Neural progenitor cell (in vitro differentiated cells): ENCODE results near the gene CENPB. TPM values are rescaled to one million over a fixed set of nuclear protein-coding genes. Genes with fewer than 3 reads are reported as not detected.

ENCODE experiments used
- DNase-seq: peaks from one replicate; pipeline ENCODE4 v3.0.0-alpha.2; 2016; ENCODE audit warnings: low spot score
- H2AFZ ChIP-seq: fragments of 200-600 bp; sonication (generic); replicated peaks from 2 replicates; pipeline ENCODE4 v1.6.1; 2016; ENCODE audit warnings: antibody characterized with exemption
- H3F3A ChIP-seq: fragments of 200-600 bp; sonication (generic); 2 replicates; pipeline ENCODE4 v1.6.1; 2016; ENCODE audit warnings: antibody characterized with exemption, low read depth
- H3K27ac ChIP-seq: fragments of 200-600 bp; sonication (generic); 2 replicates; pipeline ENCODE4 v1.5.1; 2016; ENCODE audit warnings: mild to moderate bottlenecking
- H3K27me3 ChIP-seq: fragments of 200-600 bp; sonication (generic); 2 replicates; pipeline ENCODE4 v1.6.1; 2016; ENCODE audit warnings: mild to moderate bottlenecking, moderate library complexity
- H3K36me3 ChIP-seq: fragments of 200-600 bp; sonication (generic); 2 replicates; pipeline ENCODE4 v1.5.1; 2016
- H3K4me1 ChIP-seq: fragments of 200-600 bp; sonication (generic); 2 replicates; pipeline ENCODE4 v1.6.1; 2016; ENCODE audit warnings: mixed run types
- H3K4me2 ChIP-seq: fragments of 200-600 bp; sonication (generic); 2 replicates; pipeline ENCODE4 v1.6.1; 2016
- H3K4me3 ChIP-seq: fragments of 200-600 bp; sonication (generic); 2 replicates; pipeline ENCODE4 v1.5.1; 2016
- H3K79me2 ChIP-seq: fragments of 200-600 bp; sonication (generic); 2 replicates; pipeline ENCODE4 v1.6.1; 2016; ENCODE audit warnings: low read depth
- H3K9ac ChIP-seq: fragments of 200-600 bp; sonication (generic); 2 replicates; pipeline ENCODE4 v1.6.1; 2016
- H3K9me3 ChIP-seq: fragments of 200-600 bp; sonication (generic); 2 replicates; pipeline ENCODE4 v1.5.1; 2016; ENCODE audit warnings: low read depth
- H4K20me1 ChIP-seq: fragments of 200-600 bp; sonication (generic); 2 replicates; pipeline ENCODE4 v1.6.1; 2016; ENCODE audit warnings: low read depth
- H3K27ac Mint-ChIP-seq: 3 replicates; pipeline ENCODE4 v1.8.0; 2021; ENCODE audit warnings: mixed read lengths
- H3K27me3 Mint-ChIP-seq: 2 replicates; pipeline ENCODE4 v1.8.0; 2022; ENCODE audit warnings: low read depth, mild to moderate bottlenecking, inconsistent platforms, moderate library complexity, mixed read lengths; ENCODE audit not compliant: insufficient read depth
- H3K36me3 Mint-ChIP-seq: 3 replicates; pipeline ENCODE4 v1.8.0; 2021; ENCODE audit warnings: mixed read lengths
- H3K4me1 Mint-ChIP-seq: 3 replicates; pipeline ENCODE4 v1.8.0; 2021; ENCODE audit warnings: mixed read lengths
- H3K4me3 Mint-ChIP-seq: 3 replicates; pipeline ENCODE4 v1.8.0; 2021; ENCODE audit warnings: mild to moderate bottlenecking, moderate library complexity, mixed read lengths
- H3K9me3 Mint-ChIP-seq: 3 replicates; pipeline ENCODE4 v1.8.0; 2020; ENCODE audit warnings: mixed read lengths
- EZH2 ChIP-seq: fragments of 200-600 bp; sonication (generic); IDR thresholded peaks from 2 replicates; pipeline ENCODE4 v1.6.1; 2017; ENCODE audit warnings: antibody characterized with exemption, mild to moderate bottlenecking, moderate library complexity
- EZH2phosphoT487 ChIP-seq: fragments of 200-600 bp; sonication (generic); IDR thresholded peaks from 2 replicates; pipeline ENCODE4 v1.6.1; 2017; ENCODE audit warnings: antibody characterized with exemption
- total RNA-seq: library from RNA; depleted of rRNA; stranded (reverse); fragments of >200 nt; gene quantifications from 2 replicates; pipeline ENCODE4 v1.2.3, GENCODE V29; 2015; ENCODE audit warnings: low replicate concordance
- TF ChIP-seq, protein P1 (sequence below): fragments of 200-600 bp; sonication (generic); IDR thresholded peaks from 2 replicates; pipeline ENCODE4 v1.5.1; 2017; ENCODE audit warnings: antibody characterized with exemption, mild to moderate bottlenecking

CENPB gene
- total RNA-seq, 1 donor from 2014 or later: 5.0 TPM

DNA sequence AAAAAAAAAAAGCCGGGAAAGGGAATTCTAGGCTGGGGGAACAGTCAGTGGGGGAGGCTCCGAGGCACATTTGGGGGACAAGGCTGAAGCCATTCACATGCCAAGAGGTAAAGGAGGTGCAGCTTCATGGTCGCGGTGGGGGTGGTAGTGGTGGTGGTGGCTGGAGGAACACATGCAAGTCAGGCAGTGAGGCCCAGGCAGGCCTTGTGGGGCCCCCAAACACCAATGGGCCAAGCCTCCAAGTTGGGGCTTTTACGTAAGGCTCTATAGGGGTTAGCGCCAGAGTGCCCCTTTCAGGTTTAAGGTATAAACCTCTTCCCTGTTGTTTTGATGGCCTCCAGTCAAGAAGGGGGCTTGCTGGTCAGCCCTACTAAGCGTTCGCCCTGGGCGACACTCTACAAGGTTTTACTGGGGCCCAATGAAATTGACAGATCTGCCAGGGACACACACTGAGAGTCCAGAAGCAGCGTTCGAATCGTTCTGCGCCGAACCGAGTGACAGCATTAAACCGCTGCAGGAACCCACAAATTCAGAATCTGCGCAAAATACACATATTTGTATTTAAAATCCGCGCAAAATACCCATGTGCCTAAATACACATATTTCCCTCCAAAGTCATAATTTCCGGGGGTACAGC, 33.0 kb upstream of the CENPB start:
- H3K4me1 ChIP-seq: peaks cover 10% of the 10 kb centered on the region
- no peaks in the 10 kb centered on the region for H3K27me3 ChIP-seq
- Mint-ChIP-seq H3K27me3 (peaks cover 2% of the 10 kb centered on the region), H3K36me3 (no peaks in the 10 kb centered on the region), H3K4me1 (peaks cover 27% of the 10 kb centered on the region), H3K4me3 (peak overlapping the region; percentile 84), H3K27ac (peak overlapping the region; percentile 72), H3K9me3 (no peaks in the 10 kb centered on the region)
- H3K9me3 ChIP-seq: no peaks in the 10 kb centered on the region
- H3K79me2 ChIP-seq: peaks cover 4% of the 10 kb centered on the region
- peak overlapping the region; percentile 94 for H3K4me2 ChIP-seq
- peak overlapping the region; percentile 24 for H3K9ac ChIP-seq
- no peak overlapping the region for H3K27ac ChIP-seq
- H3F3A ChIP-seq: peaks cover 28% of the 10 kb centered on the region
- H3K4me3 ChIP-seq: peak overlapping the region; percentile 88
- H3K36me3 ChIP-seq: no peaks in the 10 kb centered on the region
- TF ChIP-seq EZH2 (no peak), EZH2phosphoT487 (no peak)
- TF ChIP-seq, protein P1, sequence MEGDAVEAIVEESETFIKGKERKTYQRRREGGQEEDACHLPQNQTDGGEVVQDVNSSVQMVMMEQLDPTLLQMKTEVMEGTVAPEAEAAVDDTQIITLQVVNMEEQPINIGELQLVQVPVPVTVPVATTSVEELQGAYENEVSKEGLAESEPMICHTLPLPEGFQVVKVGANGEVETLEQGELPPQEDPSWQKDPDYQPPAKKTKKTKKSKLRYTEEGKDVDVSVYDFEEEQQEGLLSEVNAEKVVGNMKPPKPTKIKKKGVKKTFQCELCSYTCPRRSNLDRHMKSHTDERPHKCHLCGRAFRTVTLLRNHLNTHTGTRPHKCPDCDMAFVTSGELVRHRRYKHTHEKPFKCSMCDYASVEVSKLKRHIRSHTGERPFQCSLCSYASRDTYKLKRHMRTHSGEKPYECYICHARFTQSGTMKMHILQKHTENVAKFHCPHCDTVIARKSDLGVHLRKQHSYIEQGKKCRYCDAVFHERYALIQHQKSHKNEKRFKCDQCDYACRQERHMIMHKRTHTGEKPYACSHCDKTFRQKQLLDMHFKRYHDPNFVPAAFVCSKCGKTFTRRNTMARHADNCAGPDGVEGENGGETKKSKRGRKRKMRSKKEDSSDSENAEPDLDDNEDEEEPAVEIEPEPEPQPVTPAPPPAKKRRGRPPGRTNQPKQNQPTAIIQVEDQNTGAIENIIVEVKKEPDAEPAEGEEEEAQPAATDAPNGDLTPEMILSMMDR: no peak
- peak overlapping the region; percentile 90 for H2AFZ ChIP-seq
- no peak for DNase-seq
- H4K20me1 ChIP-seq: no peaks in the 10 kb centered on the region

DNA sequence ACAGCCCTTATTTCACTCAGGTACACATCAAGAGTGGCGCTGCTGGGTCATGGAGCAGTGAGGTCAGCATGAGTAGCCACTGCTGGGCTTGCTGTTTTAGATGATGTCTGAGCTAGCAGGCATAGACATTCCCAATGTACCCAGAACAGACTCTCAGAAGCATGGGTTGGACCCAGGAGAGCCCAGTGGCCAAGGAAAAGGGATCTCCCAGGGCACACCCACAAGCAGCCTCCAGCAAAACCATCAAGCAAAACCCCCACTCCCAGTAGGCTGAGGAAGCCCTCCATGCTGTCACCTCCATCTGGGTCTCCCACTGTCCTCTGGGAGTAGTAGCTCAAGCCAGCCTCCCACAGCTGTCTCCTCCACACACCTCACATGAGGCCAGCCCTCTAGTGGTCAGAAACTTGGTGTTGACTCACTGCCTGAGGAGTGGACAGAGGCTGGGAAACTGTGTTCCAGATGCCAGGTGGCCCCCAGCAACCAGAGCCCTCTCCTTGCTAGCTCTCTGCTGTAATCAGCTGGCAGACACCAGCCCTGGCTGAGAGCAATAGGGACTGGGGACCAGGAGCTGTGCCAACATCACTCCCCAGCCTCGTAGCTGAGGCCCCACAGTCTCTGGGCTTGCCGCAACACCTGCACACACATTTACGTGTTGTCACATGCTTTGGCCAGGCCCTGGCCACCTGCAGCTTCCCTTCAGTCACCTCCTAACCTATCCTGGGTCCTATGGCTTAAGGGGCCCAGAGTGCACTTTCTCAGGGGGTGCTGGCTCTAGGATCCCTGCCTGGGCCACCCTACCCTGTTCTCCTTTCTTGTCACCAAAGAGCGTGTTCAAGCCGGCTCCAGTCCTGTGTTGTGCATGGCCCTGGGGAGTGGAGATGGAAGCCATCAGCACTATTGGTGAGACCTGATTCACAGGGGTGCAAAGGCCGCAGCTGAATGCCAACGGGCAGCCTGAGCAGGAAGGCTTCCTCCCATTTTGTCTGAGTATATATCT, 31.9 kb upstream of the CENPB start:
- H3K9ac ChIP-seq: no peak overlapping the region
- H4K20me1 ChIP-seq: no peaks in the 10 kb centered on the region
- peaks cover 28% of the 10 kb centered on the region for H3F3A ChIP-seq
- no peak for TF ChIP-seq EZH2phosphoT487
- TF ChIP-seq EZH2: no peak
- TF ChIP-seq, protein P1: peak; percentile 63
- H3K27me3 ChIP-seq: no peaks in the 10 kb centered on the region
- Mint-ChIP-seq H3K9me3 (no peaks in the 10 kb centered on the region), H3K36me3 (no peaks in the 10 kb centered on the region), H3K27ac (peak overlapping the region; percentile 33), H3K4me3 (peak overlapping the region; percentile 84), H3K27me3 (peaks cover 2% of the 10 kb centered on the region), H3K4me1 (peaks cover 31% of the 10 kb centered on the region)
- H3K4me1 ChIP-seq: peaks cover 10% of the 10 kb centered on the region
- no peaks in the 10 kb centered on the region for H3K36me3 ChIP-seq
- peak overlapping the region; percentile 43 for H2AFZ ChIP-seq
- peaks cover 4% of the 10 kb centered on the region for H3K79me2 ChIP-seq
- no peak overlapping the region for H3K4me3 ChIP-seq
- no peak overlapping the region for H3K27ac ChIP-seq
- H3K4me2 ChIP-seq: no peak overlapping the region
- H3K9me3 ChIP-seq: no peaks in the 10 kb centered on the region
- peak; percentile 81 for DNase-seq

DNA sequence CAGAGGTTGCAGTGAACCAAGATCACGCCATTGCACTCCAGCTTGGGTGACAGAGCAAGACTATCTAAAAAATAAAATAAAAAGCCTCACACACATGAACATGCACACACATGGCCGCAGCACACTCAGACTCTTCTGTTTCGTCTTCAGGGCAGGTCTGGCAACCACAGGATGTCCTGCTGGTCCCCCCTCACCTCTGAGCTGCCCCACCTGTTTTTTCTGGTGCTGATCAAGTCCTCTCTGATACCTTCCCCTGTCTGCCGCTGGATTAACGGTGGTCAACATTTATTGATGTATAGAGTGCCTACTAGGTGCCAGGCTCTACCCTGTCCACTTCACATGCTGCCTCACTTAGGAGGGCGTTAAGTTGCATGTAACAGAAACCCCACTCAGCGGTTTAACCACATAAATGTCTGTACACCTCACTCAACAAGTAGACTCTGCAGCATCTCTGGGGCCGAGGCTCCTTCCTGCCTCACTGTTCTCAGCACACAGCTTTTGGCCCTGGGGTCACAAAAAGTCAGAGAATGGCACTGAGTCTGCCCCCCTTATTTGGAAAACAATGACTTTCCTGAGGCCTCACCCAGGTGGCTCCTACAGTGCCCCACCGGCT, 29.3 kb upstream of the CENPB start:
- no peaks in the 10 kb centered on the region for H4K20me1 ChIP-seq
- no peak overlapping the region for H3K27ac ChIP-seq
- Mint-ChIP-seq H3K4me1 (peaks cover 42% of the 10 kb centered on the region), H3K4me3 (no peak overlapping the region), H3K9me3 (no peaks in the 10 kb centered on the region), H3K27me3 (peaks cover 5% of the 10 kb centered on the region), H3K36me3 (no peaks in the 10 kb centered on the region), H3K27ac (peak overlapping the region; percentile 66)
- no peak overlapping the region for H3K9ac ChIP-seq
- H3K9me3 ChIP-seq: no peaks in the 10 kb centered on the region
- no peak overlapping the region for H3K4me2 ChIP-seq
- no peak for DNase-seq
- peak overlapping the region; percentile 15 for H2AFZ ChIP-seq
- H3K4me3 ChIP-seq: no peak overlapping the region
- peaks cover 20% of the 10 kb centered on the region for H3F3A ChIP-seq
- H3K27me3 ChIP-seq: no peaks in the 10 kb centered on the region
- no peaks in the 10 kb centered on the region for H3K36me3 ChIP-seq
- H3K4me1 ChIP-seq: peaks cover 4% of the 10 kb centered on the region
- H3K79me2 ChIP-seq: no peaks in the 10 kb centered on the region
- TF ChIP-seq, protein P1: no peak
- TF ChIP-seq EZH2phosphoT487 (no peak), EZH2 (no peak)
